Measurements from ENCODE around the gene MBD5. TPM values are rescaled to one million over a fixed set of nuclear protein-coding genes. Genes with fewer than 3 reads are reported as not detected.
A peak's percentile ranks its signal among the peaks of the same experiment; 100 is the strongest.

The MBD5 gene
- total RNA-seq, 1 donor from 2014 or later, result 4.1 TPM

- no peak for DNase-seq (ENCODE audit: low read depth in 2 of 2)
Measured at GRCh38 chr2:148218326-148219075, 197.6 kb downstream of the MBD5 start.

DNA sequence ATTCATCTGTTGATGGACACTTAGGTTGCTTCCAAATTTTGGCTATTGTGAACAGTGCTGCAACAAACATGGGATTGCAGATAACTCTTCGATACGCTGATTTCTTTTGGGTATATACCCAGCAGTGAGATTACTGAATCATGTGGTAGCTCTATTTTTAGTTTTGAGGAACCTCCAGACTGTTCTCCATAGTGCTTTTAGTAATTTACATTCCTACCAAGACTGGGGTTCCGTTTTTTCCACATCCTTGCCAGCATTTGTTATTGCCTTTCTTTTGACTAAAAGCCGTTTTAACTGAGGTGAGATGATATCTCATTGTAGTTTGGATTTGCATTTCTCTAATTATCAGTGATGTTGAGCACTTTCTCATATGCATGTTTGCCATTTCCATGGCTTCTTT, 200.3 kb downstream of the MBD5 start:
- DNase-seq (ENCODE audit: low read depth in 2 of 2), result no peak

- no peak for DNase-seq (ENCODE audit: low read depth in 2 of 2)
Measured at GRCh38 chr2:148221926-148222325, 201.0 kb downstream of the MBD5 start.

DNA sequence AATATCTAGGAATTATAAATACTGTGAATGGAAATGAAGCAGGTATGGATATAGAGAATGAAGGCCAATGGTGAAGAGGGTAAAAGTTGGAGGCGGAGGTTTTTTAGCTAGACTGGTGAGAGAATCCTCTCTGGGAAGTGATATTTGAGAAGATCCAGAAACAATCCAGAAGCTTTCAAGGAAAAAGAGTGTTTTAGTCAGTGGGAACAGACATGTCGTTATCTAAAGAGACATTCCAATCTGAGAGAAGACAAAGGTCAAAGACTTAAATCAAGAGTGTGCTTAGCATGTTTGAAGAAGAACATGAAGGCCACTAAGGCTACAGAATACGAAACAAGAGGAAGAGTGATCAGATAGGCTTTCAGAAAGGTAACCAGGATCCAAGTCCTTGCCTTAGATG, 211.0 kb downstream of the MBD5 start:
- no peak for DNase-seq (ENCODE audit: low read depth in 2 of 2)

- DNase-seq (ENCODE audit: low read depth in 2 of 2), result no peak
Measured at GRCh38 chr2:148234143-148234542, 213.3 kb downstream of the MBD5 start.

GRCh38 chr2:148237911-148238310, 217.0 kb downstream of the MBD5 start:
- DNase-seq (ENCODE audit: low read depth in 2 of 2), result no peak

DNA sequence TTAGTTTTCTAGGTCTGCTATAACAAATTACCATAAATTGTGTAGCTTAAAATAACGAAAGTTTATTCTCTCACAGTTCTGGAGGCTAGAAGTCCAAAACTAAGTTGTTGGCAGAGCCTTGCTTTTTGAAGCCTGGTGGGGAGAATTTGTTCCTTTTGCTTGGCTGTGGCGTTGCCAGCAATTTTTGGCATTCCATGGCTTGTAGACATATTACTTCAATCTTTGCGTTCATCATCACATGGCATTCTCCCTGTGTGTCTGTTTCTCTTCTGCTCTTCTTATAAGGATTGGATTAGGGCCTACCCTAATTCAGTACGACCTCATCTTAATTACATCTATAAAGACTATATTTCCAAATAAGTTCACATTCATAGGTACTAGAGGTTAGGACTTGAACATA, 217.7 kb downstream of the MBD5 start:
- no peak for DNase-seq (ENCODE audit: low read depth in 2 of 2)

- no peak for DNase-seq (ENCODE audit: low read depth in 2 of 2)
Measured at GRCh38 chr2:148240838-148241237, 219.9 kb downstream of the MBD5 start.

DNA sequence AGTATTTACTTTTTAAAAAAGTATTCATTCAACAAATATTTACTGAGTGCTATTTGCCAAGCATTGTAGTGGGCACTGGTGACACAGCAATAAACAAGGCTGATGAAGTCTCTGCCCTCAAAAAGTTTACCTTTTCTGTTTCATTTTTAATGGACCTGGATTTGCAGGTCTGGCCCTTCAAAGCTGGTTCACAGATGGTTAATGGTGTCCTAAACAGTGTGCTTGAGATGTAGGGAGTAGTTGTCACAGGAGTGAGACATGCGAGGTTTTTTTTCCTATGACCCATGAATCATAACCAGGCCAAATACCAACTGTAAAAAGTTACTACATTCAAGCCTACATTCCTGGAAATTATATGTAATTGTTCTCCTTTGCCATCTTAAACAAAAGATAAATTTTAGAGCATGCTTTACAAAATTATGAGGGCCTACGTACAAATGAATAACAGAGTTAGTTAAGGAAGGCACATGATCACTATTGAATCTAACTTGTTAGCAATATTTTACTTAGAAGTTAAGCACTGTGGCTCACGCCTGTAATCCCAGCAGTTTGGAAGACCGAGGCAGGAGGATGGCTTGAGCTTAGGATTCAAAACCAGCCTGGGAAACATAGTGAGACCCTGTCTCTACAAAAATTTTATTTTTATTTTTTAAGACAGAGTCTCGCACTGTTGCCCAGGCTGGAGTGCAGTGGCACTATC, 223.9 kb downstream of the MBD5 start:
- DNase-seq (ENCODE audit: low read depth in 2 of 2), result peak in 1 of 2 donors; percentile 6

DNA sequence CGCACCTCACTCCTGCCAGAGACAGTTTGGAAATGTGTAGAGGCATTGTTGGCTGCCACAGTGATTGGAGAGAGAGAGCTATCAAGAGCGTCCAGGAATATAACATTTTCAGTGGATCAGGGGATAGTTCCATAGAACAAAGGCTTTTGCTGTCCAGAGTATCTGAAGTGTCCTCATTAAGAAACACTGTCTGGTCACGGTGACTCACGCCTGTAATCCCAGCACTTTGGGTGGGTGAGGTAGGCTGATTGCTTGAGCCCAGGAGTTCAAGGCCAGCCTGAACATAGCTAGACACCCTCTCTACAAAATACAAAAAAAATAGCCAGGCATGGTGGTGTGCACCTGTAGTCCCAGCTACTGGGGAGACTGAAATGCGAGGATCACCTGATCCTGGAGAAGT, 231.1 kb downstream of the MBD5 start:
- DNase-seq (ENCODE audit: low read depth in 2 of 2), result no peak

DNA sequence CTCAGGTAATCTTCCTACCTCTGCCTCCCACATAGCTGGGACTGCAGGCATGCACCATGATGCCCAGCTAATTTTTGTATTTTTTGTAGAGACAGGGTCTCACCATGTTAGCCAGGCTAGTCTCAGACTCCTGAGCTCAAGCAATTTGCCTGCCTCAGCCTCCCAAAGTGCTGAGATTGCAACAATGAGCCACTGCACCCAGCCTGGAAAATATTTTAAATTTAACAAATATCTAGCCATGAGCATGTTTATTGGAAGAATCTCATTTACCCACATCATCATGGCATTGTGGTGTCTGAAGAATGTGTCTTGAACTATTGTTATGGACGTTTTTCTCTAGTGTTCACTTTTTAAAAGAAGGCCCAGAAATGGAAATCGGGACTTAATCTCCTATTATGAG, 231.8 kb downstream of the MBD5 start:
- DNase-seq (ENCODE audit: low read depth in 2 of 2), result no peak

GRCh38 chr2:148253685-148254084, 232.8 kb downstream of the MBD5 start:
- DNase-seq (ENCODE audit: low read depth in 2 of 2), result peak; percentile 5 to 71

GRCh38 chr2:148255929-148256328, 235.0 kb downstream of the MBD5 start:
- no peak for DNase-seq (ENCODE audit: low read depth in 2 of 2)

- DNase-seq (ENCODE audit: low read depth in 2 of 2), result no peak
Measured at GRCh38 chr2:148257276-148257675, 236.4 kb downstream of the MBD5 start.

DNA sequence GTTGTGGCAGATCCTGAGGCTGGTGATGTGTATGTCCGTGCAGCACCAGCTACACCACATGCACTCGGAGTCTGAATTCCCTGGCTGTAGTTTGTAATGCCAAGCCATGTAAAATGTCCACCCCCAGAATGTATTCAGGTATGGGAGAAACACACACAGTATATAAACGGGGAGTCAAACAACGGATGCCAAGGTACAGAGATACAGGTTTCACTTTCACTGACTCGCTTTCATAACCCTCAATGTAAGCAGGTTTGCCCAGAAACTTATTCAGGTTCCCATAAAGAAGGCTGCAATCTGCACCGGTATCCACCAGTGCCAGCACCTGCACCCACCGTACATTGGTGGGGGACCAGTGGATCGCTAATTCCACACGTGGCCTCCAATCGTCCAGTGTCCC, 237.2 kb downstream of the MBD5 start:
- no peak for DNase-seq (ENCODE audit: low read depth in 2 of 2)

GRCh38 chr2:148259674-148260073, 238.8 kb downstream of the MBD5 start:
- DNase-seq (ENCODE audit: low read depth in 2 of 2), result peak; percentile 35 to 58

DNA sequence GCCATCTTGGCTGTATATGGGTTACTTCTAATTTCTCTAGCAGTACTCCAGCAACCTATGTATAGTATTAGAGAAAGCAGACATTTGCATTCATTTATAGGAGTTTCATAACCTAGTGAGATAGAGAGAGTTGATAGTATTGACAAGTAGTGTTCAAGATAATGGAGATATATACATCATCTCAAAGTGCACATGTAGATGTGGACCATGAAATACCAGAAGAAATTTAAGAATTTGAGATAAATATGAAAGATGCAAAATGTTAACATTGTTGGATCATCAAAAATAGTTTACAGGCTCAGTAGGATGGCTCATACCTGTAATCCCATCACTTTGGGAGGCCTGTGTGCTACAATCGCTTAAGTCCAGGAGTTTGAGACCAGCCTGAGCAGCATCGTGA, 243.0 kb downstream of the MBD5 start:
- no peak for DNase-seq (ENCODE audit: low read depth in 2 of 2)

GRCh38 chr2:148273158-148273691, 252.3 kb downstream of the MBD5 start:
- no peak for DNase-seq (ENCODE audit: low read depth in 2 of 2)

GRCh38 chr2:148279216-148279615, 258.3 kb downstream of the MBD5 start:
- DNase-seq (ENCODE audit: low read depth in 2 of 2), result no peak

- DNase-seq (ENCODE audit: low read depth in 2 of 2), result peak in 1 of 2 donors; percentile 59
Measured at GRCh38 chr2:148282201-148282600, 261.3 kb downstream of the MBD5 start.

GRCh38 chr2:148292431-148292830, 271.5 kb downstream of the MBD5 start:
- no peak for DNase-seq (ENCODE audit: low read depth in 2 of 2)

DNA sequence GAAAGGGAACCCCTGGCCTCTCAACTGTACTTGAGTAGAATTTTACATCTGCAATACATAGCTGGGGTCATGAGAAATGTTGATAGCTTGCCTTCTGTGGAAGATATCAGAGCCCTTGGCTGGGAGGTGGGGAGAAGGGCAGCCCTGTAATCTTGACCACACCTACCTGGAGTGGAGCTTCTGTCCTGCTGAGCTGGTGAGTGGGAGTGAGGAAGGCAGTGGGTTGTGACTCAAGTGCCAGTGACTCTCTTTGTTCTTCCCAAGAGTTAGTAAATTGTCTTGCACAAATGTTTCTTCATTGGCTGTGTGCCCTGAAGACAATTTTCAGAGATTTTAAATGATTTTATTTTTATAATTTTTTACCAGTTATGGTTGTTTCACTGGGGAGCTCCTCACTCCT, 277.3 kb downstream of the MBD5 start:
- no peak for DNase-seq (ENCODE audit: low read depth in 2 of 2)

DNA sequence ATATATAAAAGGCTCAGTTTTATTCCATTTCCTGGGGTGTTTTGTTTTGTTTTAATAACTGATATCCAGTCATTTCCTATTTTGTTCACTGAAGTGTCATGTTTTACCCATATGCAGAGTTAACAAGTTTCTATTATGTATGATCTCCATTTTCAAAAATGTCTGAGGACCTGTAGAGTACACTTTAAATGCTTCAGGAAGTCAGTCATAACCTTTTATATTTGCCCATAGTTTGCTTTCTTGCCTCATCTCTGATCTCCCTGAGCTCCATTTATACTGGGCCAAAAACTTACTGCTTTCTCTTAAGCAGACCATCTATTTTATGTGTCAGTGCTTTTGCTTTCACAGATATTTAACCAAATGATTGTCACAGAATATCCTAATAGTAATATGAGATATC, 278.7 kb downstream of the MBD5 start:
- peak in 1 of 2 donors; percentile 23 for DNase-seq (ENCODE audit: low read depth in 2 of 2)

Data from dermis microvascular lymphatic vessel endothelial cell (primary cell).